Suppressor macrophage treated with lipopolysaccharide for 4 hours (primary cell): ENCODE results near the gene NVL.

Source experiments
- DNase-seq: peaks from one replicate; pipeline ENCODE4 v3.0.0-alpha.2; 2020

NVL gene

GRCh38 chr1:224192082-224192788 lies 137.7 kb downstream of the NVL start:
- DNase-seq: no peak

GRCh38 chr1:224189561-224189960 lies 140.4 kb downstream of the NVL start:
- no peak for DNase-seq

DNA sequence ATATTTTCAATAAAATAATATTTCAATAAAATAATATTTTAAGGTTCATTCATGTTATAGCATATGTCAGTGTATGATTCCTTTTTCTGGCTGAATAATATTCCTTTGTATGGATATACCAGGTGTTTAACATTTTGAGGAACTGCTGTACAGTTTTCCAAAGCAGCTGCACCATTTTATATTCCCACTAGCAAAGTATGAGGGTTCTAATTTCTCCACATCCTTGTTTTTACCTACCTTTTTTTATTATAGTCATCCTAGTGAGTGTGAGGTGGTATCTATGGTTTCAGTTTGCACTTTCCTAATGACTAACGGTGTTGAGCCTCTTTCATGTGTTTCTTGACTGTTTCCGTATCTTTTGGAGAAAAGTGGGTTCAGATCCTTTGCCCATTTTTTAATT lies 141.7 kb downstream of the NVL start:
- DNase-seq: no peak

DNA sequence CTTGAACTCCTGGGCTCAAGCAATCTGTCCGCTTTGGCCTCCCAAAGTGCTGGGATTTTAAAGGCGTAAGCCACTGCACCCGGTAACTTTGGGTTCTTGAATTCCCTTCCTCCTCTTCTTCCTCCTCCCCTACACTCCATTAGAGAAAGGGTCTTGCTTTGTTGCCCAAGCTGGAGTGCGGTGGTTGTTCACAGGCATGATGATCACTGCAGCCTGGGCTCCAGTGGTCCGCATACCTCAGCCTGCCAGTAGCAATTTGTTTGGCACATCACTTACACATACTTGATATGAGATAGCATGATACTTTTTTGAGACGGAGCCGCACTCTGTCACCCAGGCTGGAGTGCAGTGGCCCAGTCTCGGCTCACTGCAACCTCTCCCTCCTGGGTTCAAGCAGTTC lies 144.8 kb downstream of the NVL start:
- no peak for DNase-seq

DNA sequence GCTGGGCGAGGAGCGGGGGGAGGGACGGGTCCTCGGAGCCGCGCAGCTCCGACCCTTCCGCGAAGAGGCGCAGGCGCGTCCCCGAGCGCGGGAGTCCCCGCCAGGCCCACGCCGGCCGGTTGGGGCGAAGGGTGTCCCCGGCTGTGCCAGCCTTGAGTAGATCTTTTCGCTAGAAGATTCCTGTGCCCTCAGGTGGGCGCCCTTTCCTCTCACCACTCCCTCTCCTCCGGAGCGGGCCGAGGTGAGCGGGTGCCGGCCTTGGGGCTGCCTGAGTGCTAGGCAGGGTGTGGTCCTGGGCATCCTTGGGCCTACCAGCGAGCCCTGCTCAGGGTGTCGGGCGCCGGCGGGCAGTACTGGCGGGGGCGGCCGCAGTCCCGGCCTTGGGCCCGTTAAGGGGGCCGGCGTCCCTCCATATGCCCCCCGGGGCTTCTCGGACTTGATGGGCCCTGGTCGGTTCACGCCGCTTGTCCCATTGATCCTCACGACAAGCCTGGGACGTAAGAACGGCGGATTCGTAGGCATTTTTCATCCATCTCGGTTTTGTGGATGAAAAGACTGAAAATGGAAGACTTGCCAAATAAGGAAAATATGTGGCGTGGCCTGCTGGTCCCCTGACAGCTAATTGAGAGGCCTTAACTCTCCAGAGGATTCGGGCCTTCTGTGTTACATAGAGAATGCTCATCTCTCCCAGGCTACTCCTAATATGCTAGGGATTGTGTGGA lies 146.2 kb downstream of the NVL start:
- peak; percentile 74 for DNase-seq

DNA sequence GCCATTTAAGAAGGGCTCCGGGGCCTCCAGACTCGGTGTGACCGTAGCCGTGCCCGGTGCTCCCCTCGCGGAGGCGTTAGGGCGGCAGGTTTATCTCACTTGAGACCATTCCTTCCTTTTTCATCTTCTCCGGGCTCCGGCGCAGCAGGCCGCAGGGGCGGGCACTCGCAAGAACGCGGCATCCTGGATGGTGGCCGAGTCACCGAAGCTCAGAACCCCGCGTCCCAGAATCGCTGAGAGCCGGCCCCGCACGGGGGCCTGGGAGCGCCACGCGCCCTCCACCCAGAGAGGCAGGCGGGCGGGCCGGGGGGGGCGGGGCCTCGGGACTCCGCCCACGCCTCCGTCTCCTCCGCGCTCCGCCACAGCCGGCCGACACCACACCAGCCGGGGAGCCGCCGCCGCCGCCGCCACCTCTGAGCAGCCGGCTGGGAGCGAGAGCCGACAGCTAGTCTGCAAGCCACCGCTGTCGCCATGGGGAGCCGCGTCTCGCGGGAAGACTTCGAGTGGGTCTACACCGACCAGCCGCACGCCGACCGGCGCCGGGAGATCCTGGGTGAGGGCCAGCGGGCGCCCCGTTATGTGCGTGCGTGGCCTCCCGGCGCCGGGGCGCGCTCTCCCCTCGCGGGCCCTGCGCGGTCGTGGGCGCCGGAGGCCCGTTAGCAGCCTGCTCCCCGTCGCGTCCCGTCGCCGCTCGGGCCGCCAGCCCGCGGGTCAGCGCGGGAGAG lies 146.9 kb downstream of the NVL start, which contains the start of gene DEGS1:
DEGS1 (plus strand) TSS at position 375 of the 725 bp plus-strand sequence; CDS start at position 472, 97 bp downstream.
- peak; percentile 85 for DNase-seq

DNA sequence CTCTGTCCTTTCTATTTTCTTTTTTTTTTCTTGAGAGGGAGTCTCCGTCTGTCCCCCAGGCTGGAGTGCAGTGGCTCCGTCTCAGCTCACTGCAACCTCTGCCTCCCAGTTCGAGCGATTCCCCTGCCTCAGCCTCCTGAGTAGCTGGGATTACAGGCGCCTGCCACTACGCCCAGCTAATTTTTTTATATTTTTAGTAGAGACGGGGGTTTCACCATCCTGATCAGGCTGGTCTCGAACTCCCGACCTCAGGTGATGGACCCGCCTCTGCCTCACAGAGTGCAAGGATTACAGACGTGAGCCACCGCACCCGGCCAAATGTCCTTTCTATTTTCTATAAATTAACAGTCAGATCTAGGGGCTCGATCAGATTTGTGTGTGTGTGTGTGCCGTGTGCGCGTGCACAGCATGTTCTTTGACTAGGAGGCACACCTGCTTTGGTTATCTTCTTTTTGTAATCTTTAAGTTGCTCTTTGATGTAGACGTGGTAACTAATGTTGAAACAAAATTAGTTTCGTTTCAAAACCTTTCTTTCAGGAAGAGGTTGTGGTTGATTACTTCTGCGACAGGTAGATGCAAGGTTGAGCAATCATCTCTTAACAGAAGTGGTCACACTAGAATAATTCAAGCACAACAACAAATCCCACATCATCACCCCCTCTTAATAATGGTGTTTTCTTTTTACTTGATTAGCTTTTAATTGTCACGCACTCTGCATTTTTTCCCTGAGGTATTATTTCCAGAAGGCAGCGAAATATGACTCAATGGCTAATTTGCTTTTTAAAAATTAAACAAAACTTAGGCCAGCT lies 147.7 kb downstream of the NVL start:
- no peak for DNase-seq

DNA sequence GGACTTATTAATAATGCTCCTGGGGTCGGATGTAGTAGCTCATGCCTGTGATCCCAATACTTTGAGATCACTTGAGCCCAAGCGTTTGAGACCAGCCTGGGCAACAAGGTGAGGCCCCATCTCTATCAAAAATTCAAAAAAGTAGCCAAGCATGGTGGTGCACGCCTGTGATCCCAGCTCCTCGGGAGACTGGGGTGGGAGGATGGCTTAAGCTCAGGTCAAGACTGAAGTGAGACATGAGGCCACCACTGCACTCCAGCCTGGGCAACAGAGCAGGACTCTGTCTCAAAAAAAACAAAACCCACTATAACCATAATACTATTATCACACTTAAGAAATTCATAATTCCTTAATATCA lies 148.5 kb downstream of the NVL start:
- no peak for DNase-seq

DNA sequence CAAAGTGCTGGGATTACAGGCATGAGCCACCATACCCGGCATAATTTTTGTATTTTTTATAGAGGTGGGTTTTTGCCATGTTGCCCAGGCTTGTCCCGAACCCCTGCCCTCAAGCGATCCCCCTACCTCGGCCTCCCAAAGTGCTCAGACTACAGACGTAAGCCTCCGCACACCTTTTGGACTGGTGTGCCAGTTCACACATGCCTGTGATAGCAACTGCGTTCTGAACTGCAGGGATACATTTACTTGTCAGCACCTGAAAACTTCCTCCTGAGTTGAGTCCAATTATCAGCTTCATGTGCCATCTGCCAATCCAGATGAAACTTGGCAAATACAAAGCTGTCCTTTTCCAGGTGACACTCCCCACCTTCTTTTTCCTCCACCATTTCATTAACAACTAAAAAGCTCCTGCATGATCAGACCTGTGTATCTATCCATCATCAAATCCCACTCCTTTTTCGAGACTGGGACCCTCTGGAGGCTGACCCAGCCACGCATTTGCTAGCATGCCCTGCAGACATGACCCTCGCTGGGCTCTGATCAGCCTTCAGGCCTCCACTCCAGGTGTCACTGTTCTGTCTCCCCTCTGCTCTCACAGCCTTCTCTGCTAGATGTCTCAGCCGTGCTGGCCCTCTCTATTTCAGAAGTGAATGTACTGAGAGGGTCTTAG lies 149.1 kb downstream of the NVL start:
- DNase-seq: no peak

DNA sequence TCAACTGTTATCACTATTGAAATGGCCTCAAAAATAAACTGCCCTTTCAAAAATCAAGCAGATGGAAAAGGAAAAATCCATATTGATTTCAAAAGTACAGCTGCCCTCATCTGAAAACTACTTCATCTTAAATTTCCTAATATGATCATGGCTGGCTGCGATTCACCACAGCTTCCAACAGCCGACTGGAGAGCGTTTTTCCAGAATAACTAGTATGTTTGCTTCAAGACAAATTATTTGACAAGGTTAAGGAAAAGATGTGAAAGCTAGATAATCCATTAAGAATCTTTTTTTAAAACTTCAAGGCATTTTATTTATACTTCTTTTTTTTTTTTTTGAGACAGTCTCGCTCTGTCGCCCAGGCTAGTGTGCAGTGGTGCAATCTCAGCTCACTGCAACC lies 151.1 kb downstream of the NVL start:
- no peak for DNase-seq

- no peak for DNase-seq
Measured at GRCh38 chr1:224177356-224177999, 152.5 kb downstream of the NVL start.
